PFSK-1 (cell line): ENCODE results near the gene SULF2.

Source experiments
- POLR2AphosphoS5 ChIP-seq: IDR thresholded peaks from 2 replicates; pipeline ENCODE4 v1.6.1; 2012; ENCODE audit warnings: low read depth, mild to moderate bottlenecking, control low read depth, low read length, moderate library complexity
- REST ChIP-seq, 2 experiments: IDR thresholded peaks; 2 replicates each; pipeline versions ENCODE4 v1.6.1 to v1.8.0; 2011 to 2012; ENCODE audit warnings: low read depth in 2 of 2, low read length in 2 of 2, control low read depth in 1 of 2, inconsistent platforms in 1 of 2, mild to moderate bottlenecking in 1 of 2, moderate library complexity in 1 of 2; ENCODE audit not compliant: insufficient read depth in 1 of 2

- TF ChIP-seq REST (IDR thresholded peaks at IDR 0.05; ENCODE audit: insufficient read depth in 1 of 2, low read depth in 2 of 2, low read length in 2 of 2) (no peak), POLR2AphosphoS5 (no peak)
Observed at GRCh38 chr20:47734870-47735269, 50.4 kb downstream of the SULF2 start.
